Naive thymus-derived CD8-positive, alpha-beta T cell (primary cell): ENCODE data around the gene RCOR3. TPM values are rescaled to one million over a fixed set of nuclear protein-coding genes. Genes with fewer than 3 reads are reported as not detected.

Source experiments
- ATAC-seq, 2 donors: fragments of 150-1000 bp; cut with Tn5 transposase in 1 of 2; sonication (Bioruptor Pico), chemical (Tn5 transposase) in 1 of 2; 1 replicate in 1 of 2; 2 replicates in 1 of 2; pipeline ENCODE4 v1.10.0; 2021; ENCODE audit warnings: mild to moderate bottlenecking in 2 of 2, moderate library complexity in 2 of 2
- POLR2A ChIA-PET: fragments of 350-600 bp; sonication (Branson Sonifier 250); formaldehyde crosslinking; loops from one replicate; lab custom pipeline; 2021; ENCODE audit warnings: antibody characterized with exemption; lab: Charles Lee
- DNase-seq, 10 donors: peaks; one replicate each; pipeline versions ENCODE4 v3.0.0 to v3.0.0-alpha.2; 2020 to 2022
- H3K27ac Mint-ChIP-seq, 10 donors: one replicate each; pipeline ENCODE4 v1.8.0; 2020 to 2022; ENCODE audit warnings: mild to moderate bottlenecking in 10 of 10, mixed read lengths in 10 of 10, moderate library complexity in 4 of 10, inconsistent platforms in 1 of 10
- H3K27me3 Mint-ChIP-seq, 5 donors: one replicate each; pipeline ENCODE4 v1.8.0; 2021 to 2022; ENCODE audit warnings: mixed read lengths in 5 of 5
- H3K36me3 Mint-ChIP-seq, 3 donors: one replicate each; pipeline ENCODE4 v1.8.0; 2020 to 2022; ENCODE audit warnings: mixed read lengths in 3 of 3, mild to moderate bottlenecking in 2 of 3, inconsistent platforms in 1 of 3
- H3K4me1 Mint-ChIP-seq, 4 donors: one replicate each; pipeline ENCODE4 v1.8.0; 2021 to 2022; ENCODE audit warnings: mixed read lengths in 4 of 4
- H3K4me3 Mint-ChIP-seq, 10 donors: one replicate each; pipeline ENCODE4 v1.8.0; 2020 to 2022; ENCODE audit warnings: mild to moderate bottlenecking in 10 of 10, mixed read lengths in 10 of 10, moderate library complexity in 6 of 10, inconsistent platforms in 1 of 10
- H3K9me3 Mint-ChIP-seq, 9 donors: one replicate each; pipeline ENCODE4 v1.8.0; 2020 to 2022; ENCODE audit warnings: mixed read lengths in 9 of 9, mild to moderate bottlenecking in 3 of 9, inconsistent platforms in 1 of 9, moderate library complexity in 1 of 9
- polyA plus RNA-seq, 3 donors: library from polyadenylated mRNA; unstranded; fragments of 300-500 nt; fragmentation: Illumina TruSeq; gene quantifications; one replicate each; pipeline ENCODE4 v1.2.3, GENCODE V29; 2021
- total RNA-seq, 8 experiments: library from RNA in 2 of 8; stranded (reverse) in 2 of 8; gene quantifications; one replicate each; pipeline ENCODE4 v1.2.3 and lab custom pipeline; 2021 to 2026

Gene RCOR3
- total and polyA plus RNA-seq, 5 experiments from 2014 or later: 22.5 to 88.6 (median 29.3) TPM

- POLR2A ChIA-PET: interaction anchor here (0.6 to 6.4 kb wide), 12 partner anchors 9 to 87 kb away, joined by 3 to 50 read pairs (median 5); partner anchors contain the start of gene RCOR3
- DNase-seq: no peak
- Mint-ChIP-seq H3K27ac (peak overlapping the region; percentile 92 to 98 (median 95)), H3K36me3 (peaks cover 0 to 11% (median 0%) of the 10 kb centered on the region in 3 donors), H3K27me3 (no peaks in the 10 kb centered on the region), H3K4me1 (peaks cover 51 to 85% (median 83%) of the 10 kb centered on the region in 4 donors), H3K4me3 (peak overlapping the region; percentile 90 to 99 (median 94)), H3K9me3 (no peaks in the 10 kb centered on the region)
- ATAC-seq: no peak
Observed at GRCh38 chr1:211328866-211329475, 69.8 kb downstream of the RCOR3 start.

DNA sequence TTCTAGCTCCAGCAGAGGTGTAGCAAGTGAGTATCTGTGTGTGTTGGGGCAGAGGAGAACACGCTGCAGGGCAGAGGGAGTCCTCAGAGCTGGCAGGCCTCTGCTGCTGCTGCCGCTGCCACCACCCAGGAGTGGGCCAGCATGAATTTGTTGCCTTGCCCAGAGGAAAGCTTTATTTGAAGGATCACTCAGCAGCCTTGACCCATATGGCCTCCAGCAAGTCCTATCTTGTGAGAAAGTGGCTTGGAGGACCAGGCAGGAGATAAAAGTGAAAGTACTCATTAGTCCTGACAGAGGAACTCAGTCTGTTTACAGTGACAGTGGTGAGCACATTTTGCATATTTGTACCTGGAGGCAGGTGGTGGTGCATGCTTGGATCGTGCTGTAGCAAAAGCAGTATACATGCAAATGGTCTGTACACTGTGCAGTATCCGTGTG is 70.6 kb downstream of the RCOR3 start:
- ATAC-seq (peak; percentile 15 to 34), DNase-seq (no peak)

GRCh38 chr1:211330282-211330936 is 71.2 kb downstream of the RCOR3 start:
- POLR2A ChIA-PET: interaction anchor here (0.7 to 6.4 kb wide), 6 partner anchors 8 to 1463 kb away, joined by 3 to 50 read pairs (median 7); partner anchors contain the start of gene RCOR3
- H3K27me3 Mint-ChIP-seq: no peaks in the 10 kb centered on the region
- DNase-seq: no peak
- H3K9me3 Mint-ChIP-seq: no peaks in the 10 kb centered on the region
- peak overlapping the region; percentile 92 to 98 (median 95) for H3K27ac Mint-ChIP-seq
- peaks cover 59 to 92% (median 89%) of the 10 kb centered on the region in 4 donors for H3K4me1 Mint-ChIP-seq
- peaks cover 0 to 11% (median 0%) of the 10 kb centered on the region in 3 donors for H3K36me3 Mint-ChIP-seq
- no peak for ATAC-seq
- peak overlapping the region; percentile 90 to 99 (median 94) for H3K4me3 Mint-ChIP-seq

More for the DNA sequence above, 70.6 kb downstream of the RCOR3 start:
- Mint-ChIP-seq H3K9me3 (no peaks in the 10 kb centered on the region), H3K4me1 (peaks cover 52 to 90% (median 87%) of the 10 kb centered on the region in 4 donors), H3K4me3 (peak overlapping the region; percentile 90 to 99 (median 94)), H3K27ac (peak overlapping the region; percentile 92 to 98 (median 95)), H3K27me3 (no peaks in the 10 kb centered on the region), H3K36me3 (peaks cover 0 to 11% (median 0%) of the 10 kb centered on the region in 3 donors)
- POLR2A ChIA-PET: interaction anchor here (0.7 to 6.4 kb wide), 9 partner anchors 9 to 86 kb away, joined by 3 to 50 read pairs (median 6); partner anchors contain the start of gene RCOR3

GRCh38 chr1:211331011-211331709 is 72.0 kb downstream of the RCOR3 start:
- ATAC-seq (no peak), DNase-seq (no peak)
- H3K27ac Mint-ChIP-seq: peak overlapping the region; percentile 92 to 98 (median 95)
- H3K4me3 Mint-ChIP-seq: peak overlapping the region; percentile 90 to 99 (median 94)
- peaks cover 0 to 11% (median 0%) of the 10 kb centered on the region in 3 donors for H3K36me3 Mint-ChIP-seq
- POLR2A ChIA-PET: interaction anchor here (1.0 to 6.4 kb wide), 4 partner anchors 7 to 51 kb away, joined by 3 to 50 read pairs (median 14); no protein-coding TSS in a partner anchor
- H3K9me3 Mint-ChIP-seq: no peaks in the 10 kb centered on the region
- peaks cover 60 to 92% (median 90%) of the 10 kb centered on the region in 4 donors for H3K4me1 Mint-ChIP-seq
- H3K27me3 Mint-ChIP-seq: no peaks in the 10 kb centered on the region

DNA sequence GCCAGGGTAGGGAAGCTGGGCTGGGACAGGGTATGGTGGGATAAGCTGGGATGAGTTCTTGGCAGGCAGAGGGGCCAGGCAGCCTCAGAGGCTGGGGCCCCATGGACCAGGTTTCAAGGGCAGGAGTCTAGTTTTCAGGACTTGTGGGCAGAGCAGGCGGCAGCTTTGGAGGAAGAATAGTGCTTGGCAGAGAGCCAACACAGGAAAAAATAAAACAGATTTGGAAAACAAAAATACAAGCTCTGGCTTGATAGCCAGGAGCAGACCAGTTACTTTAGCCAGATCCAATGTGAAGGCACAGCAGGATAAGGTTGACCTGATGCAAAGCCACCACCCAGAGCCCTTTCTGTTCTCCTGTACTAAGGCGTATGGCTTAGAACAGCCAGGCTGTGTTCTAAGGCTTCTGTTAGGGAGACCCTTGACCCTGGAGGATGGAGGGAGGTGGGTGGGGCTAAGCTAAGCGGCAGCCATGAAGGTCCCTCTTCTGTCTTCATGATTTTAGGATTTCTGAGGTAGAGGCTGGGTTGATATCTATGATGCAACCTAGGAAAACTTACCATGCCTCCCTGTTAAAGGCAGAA is 73.0 kb downstream of the RCOR3 start:
- ATAC-seq (no peak), DNase-seq (no peak)
- Mint-ChIP-seq H3K27me3 (no peaks in the 10 kb centered on the region), H3K36me3 (peaks cover 0 to 14% (median 0%) of the 10 kb centered on the region in 3 donors), H3K27ac (peak overlapping the region; percentile 9 to 98 (median 93)), H3K4me3 (peak overlapping the region in 8 of 10 donors; percentile 11 to 94 (median 37)), H3K9me3 (no peaks in the 10 kb centered on the region), H3K4me1 (peaks cover 66 to 99% (median 97%) of the 10 kb centered on the region in 4 donors)
- POLR2A ChIA-PET: interaction anchor here (0.6 kb wide), 1 partner anchor 333 kb away, joined by 3 read pairs; no protein-coding TSS in a partner anchor

- ATAC-seq (no peak), DNase-seq (no peak)
- peak overlapping the region in 7 of 10 donors; percentile 9 to 48 (median 31) for H3K4me3 Mint-ChIP-seq
- peaks cover 70 to 99% (median 99%) of the 10 kb centered on the region in 4 donors for H3K4me1 Mint-ChIP-seq
- H3K36me3 Mint-ChIP-seq: peaks cover 0 to 14% (median 0%) of the 10 kb centered on the region in 3 donors
- POLR2A ChIA-PET: no interaction called here
- no peaks in the 10 kb centered on the region for H3K27me3 Mint-ChIP-seq
- H3K27ac Mint-ChIP-seq: peak overlapping the region; percentile 9 to 98 (median 93)
- no peaks in the 10 kb centered on the region for H3K9me3 Mint-ChIP-seq
Observed at GRCh38 chr1:211332830-211333229, 73.7 kb downstream of the RCOR3 start.

GRCh38 chr1:211333906-211334305 is 74.7 kb downstream of the RCOR3 start:
- POLR2A ChIA-PET: no interaction called here
- Mint-ChIP-seq H3K4me3 (peak overlapping the region in 3 of 10 donors; percentile 2 to 77 (median 30)), H3K9me3 (no peaks in the 10 kb centered on the region), H3K36me3 (peaks cover 0 to 14% (median 0%) of the 10 kb centered on the region in 3 donors), H3K27ac (peak overlapping the region; percentile 57 to 97 (median 88)), H3K4me1 (peaks cover 64 to 99% (median 96%) of the 10 kb centered on the region in 4 donors), H3K27me3 (no peaks in the 10 kb centered on the region)
- DNase-seq (no peak), ATAC-seq (no peak)

DNA sequence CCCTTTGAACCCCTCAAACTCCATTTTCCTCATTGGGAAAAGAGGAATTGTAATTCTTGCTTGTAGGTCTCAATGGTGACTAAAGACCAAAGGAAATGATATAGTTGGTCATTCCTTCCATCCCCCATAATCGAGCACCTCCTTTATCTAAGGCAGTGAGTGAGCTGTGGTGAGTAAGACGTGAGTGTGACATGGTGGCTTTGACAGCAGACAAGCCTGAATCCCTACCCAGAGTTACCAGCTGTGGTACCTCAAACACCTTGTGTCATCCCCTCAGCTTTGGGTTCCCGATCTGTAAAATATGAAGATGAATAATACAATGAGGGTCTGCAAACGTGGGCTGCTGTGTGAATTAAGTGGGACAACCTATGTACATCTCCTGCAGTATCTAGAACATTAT is 75.8 kb downstream of the RCOR3 start:
- peaks cover 0 to 13% (median 0%) of the 10 kb centered on the region in 3 donors for H3K36me3 Mint-ChIP-seq
- DNase-seq (no peak), ATAC-seq (peak; percentile 16 to 18)
- H3K4me3 Mint-ChIP-seq: peak overlapping the region; percentile 32 to 87 (median 82)
- no peaks in the 10 kb centered on the region for H3K27me3 Mint-ChIP-seq
- peak overlapping the region; percentile 82 to 97 (median 91) for H3K27ac Mint-ChIP-seq
- peaks cover 63 to 99% (median 95%) of the 10 kb centered on the region in 4 donors for H3K4me1 Mint-ChIP-seq
- H3K9me3 Mint-ChIP-seq: no peaks in the 10 kb centered on the region
- POLR2A ChIA-PET: interaction anchor here (1.1 to 6.9 kb wide), 3 partner anchors 7 to 16 kb away, joined by 3 to 50 read pairs (median 3); partner anchors contain the start of gene TRAF5

DNA sequence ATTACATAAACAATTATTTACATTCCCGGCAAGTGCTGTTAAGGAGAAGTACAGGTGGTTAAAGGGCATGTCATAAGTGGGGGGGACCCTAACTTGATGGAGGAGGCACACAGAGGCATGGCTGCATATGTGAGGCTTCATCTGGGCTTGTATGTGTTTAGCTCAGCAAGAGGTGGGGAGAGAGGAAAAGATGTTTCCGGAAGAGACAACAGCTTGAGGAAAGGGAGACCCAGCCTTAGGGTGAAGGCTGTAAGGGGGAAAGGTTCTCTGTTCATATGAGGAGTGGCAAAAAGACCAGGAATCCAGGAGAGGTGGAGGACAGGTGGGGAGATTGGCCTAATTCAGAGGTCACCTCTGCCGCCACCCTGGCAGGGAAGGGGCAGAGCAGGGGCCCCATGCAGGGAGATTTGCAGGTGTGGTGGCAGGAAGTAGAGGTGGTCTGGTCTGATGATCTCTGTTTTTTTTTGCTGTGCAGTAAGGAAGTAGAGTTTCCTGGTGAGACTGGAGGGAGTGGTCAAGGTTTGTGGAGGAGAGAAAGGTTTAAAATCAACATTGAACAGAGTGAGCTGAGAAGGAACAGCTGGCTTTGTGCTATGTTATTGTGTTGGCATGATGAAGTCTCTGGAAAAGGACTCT is 76.5 kb downstream of the RCOR3 start:
- H3K4me3 Mint-ChIP-seq: peak overlapping the region; percentile 69 to 87 (median 82)

GRCh38 chr1:211336161-211336560 is 77.0 kb downstream of the RCOR3 start:
- POLR2A ChIA-PET: interaction anchor here (1.2 to 6.9 kb wide), 3 partner anchors 8 to 18 kb away, joined by 3 to 50 read pairs (median 4); partner anchors contain the start of gene TRAF5

More for the DNA sequence above, 76.5 kb downstream of the RCOR3 start:
- Mint-ChIP-seq H3K9me3 (no peaks in the 10 kb centered on the region), H3K36me3 (peaks cover 0 to 6% (median 0%) of the 10 kb centered on the region in 3 donors), H3K4me1 (peaks cover 57 to 99% (median 95%) of the 10 kb centered on the region in 4 donors), H3K27ac (peak overlapping the region; percentile 82 to 97 (median 91)), H3K27me3 (no peaks in the 10 kb centered on the region)
- DNase-seq (peak in 2 of 10 donors; percentile 25 to 41), ATAC-seq (peak; percentile 78 to 85)
- POLR2A ChIA-PET: interaction anchor here (1.1 to 6.9 kb wide), 4 partner anchors 8 to 18 kb away, joined by 3 to 50 read pairs (median 4); partner anchors contain the start of gene TRAF5

DNA sequence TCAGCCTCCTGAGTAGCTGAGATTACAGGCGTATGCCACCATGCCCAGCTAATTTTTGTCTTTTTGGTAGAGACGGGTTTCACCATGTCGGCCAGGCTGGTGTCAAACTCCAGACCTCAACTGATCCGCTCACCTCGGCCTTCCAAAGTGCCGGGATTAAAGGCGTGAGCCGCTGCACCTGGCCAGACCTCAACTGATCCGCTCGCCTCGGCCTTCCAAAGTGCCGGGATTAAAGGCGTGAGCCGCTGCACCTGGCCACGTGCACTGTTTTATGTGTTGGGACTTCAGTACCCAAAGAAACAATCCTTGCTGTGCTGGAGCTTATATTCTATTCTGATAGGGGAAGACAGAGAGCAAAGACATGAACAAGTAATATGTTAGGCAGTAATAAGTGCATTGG is 77.6 kb downstream of the RCOR3 start:
- H3K36me3 Mint-ChIP-seq: peaks cover 0 to 5% (median 0%) of the 10 kb centered on the region in 3 donors
- ATAC-seq (no peak), DNase-seq (no peak)
- H3K9me3 Mint-ChIP-seq: no peaks in the 10 kb centered on the region
- peak overlapping the region; percentile 36 to 87 (median 79) for H3K4me3 Mint-ChIP-seq
- POLR2A ChIA-PET: interaction anchor here (1.2 to 6.9 kb wide), 3 partner anchors 9 to 17 kb away, joined by 4 to 50 read pairs (median 4); partner anchors contain the start of gene TRAF5
- H3K27ac Mint-ChIP-seq: peak overlapping the region; percentile 82 to 97 (median 91)
- no peaks in the 10 kb centered on the region for H3K27me3 Mint-ChIP-seq
- H3K4me1 Mint-ChIP-seq: peaks cover 60 to 99% (median 95%) of the 10 kb centered on the region in 4 donors

More at GRCh38 chr1:211336161-211336560, 77.0 kb downstream of the RCOR3 start:
- Mint-ChIP-seq H3K27ac (peak overlapping the region; percentile 82 to 97 (median 91)), H3K27me3 (no peaks in the 10 kb centered on the region), H3K36me3 (peaks cover 0 to 3% (median 0%) of the 10 kb centered on the region in 3 donors), H3K4me3 (peak overlapping the region; percentile 69 to 87 (median 82)), H3K4me1 (peaks cover 57 to 99% (median 95%) of the 10 kb centered on the region in 4 donors), H3K9me3 (no peaks in the 10 kb centered on the region)
- ATAC-seq (peak in 1 of 2 donors; percentile 10), DNase-seq (no peak)
